Hepatocyte (in vitro differentiated cells): ENCODE measurements around the gene ATP1A4. TPM values are rescaled to one million over a fixed set of nuclear protein-coding genes. Genes with fewer than 3 reads are reported as not detected.

ENCODE experiments used
- DNase-seq: peaks from one replicate; pipeline ENCODE4 v3.0.0-alpha.2; 2016; ENCODE audit warnings: low spot score
- H2AFZ ChIP-seq: fragments of 200-600 bp; sonication (generic); 2 replicates; pipeline ENCODE4 v1.6.0; 2016; ENCODE audit warnings: antibody characterized with exemption, mild to moderate bottlenecking
- H3K27ac ChIP-seq: fragments of 200-600 bp; sonication (generic); 2 replicates; pipeline ENCODE4 v1.5.1; 2016; ENCODE audit warnings: mild to moderate bottlenecking
- H3K27me3 ChIP-seq: fragments of 200-600 bp; sonication (generic); 2 replicates; pipeline ENCODE4 v1.6.1; 2016
- H3K36me3 ChIP-seq: fragments of 200-600 bp; sonication (generic); replicated peaks from 2 replicates; pipeline ENCODE4 v1.5.1; 2016; ENCODE audit warnings: low read depth; ENCODE audit not compliant: insufficient read depth
- H3K4me1 ChIP-seq: fragments of 200-600 bp; sonication (generic); 2 replicates; pipeline ENCODE4 v1.5.1; 2016; ENCODE audit warnings: mild to moderate bottlenecking, moderate library complexity; ENCODE audit not compliant: insufficient read depth
- H3K4me2 ChIP-seq: fragments of 200-600 bp; sonication (generic); 2 replicates; pipeline ENCODE4 v1.6.0; 2016
- H3K4me3 ChIP-seq: fragments of 200-600 bp; sonication (generic); 2 replicates; pipeline ENCODE4 v1.5.1; 2016; ENCODE audit warnings: mild to moderate bottlenecking
- H3K79me2 ChIP-seq: fragments of 200-600 bp; sonication (generic); 2 replicates; pipeline ENCODE4 v1.6.0; 2017; ENCODE audit warnings: mild to moderate bottlenecking
- H3K9me2 ChIP-seq: fragments of 200-600 bp; sonication (generic); replicated peaks from 2 replicates; pipeline ENCODE4 v1.6.0; 2017; ENCODE audit warnings: mild to moderate bottlenecking; ENCODE audit not compliant: insufficient read depth
- H3K9me3 ChIP-seq: fragments of 200-600 bp; sonication (generic); 2 replicates; pipeline ENCODE4 v1.5.1; 2016; ENCODE audit warnings: low read depth, mild to moderate bottlenecking
- H4K20me1 ChIP-seq: fragments of 200-600 bp; sonication (generic); 2 replicates; pipeline ENCODE4 v1.6.0; 2016; ENCODE audit warnings: mild to moderate bottlenecking; ENCODE audit not compliant: insufficient read depth, poor library complexity, severe bottlenecking
- CTCF ChIP-seq: fragments of 200-600 bp; sonication (generic); IDR thresholded peaks from 2 replicates; pipeline ENCODE4 v1.5.1; 2016; ENCODE audit warnings: antibody characterized with exemption, mild to moderate bottlenecking; ENCODE audit not compliant: poor library complexity
- EZH2 ChIP-seq: fragments of 200-600 bp; sonication (generic); IDR thresholded peaks from 2 replicates; pipeline ENCODE4 v1.6.1; 2016; ENCODE audit warnings: antibody characterized with exemption, mild to moderate bottlenecking, borderline replicate concordance
- EZH2phosphoT487 ChIP-seq: fragments of 200-600 bp; sonication (generic); IDR thresholded peaks from one replicate; pipeline ENCODE4 v1.6.1; 2018; ENCODE audit warnings: antibody characterized with exemption, mild to moderate bottlenecking, low read depth, moderate library complexity; ENCODE audit not compliant: unreplicated experiment, severe bottlenecking
- WGBS: methylation state at CpG from one replicate; pipeline ENCODE4 v1.1.6; 2016; ENCODE audit warnings: low lambda C conversion rate; ENCODE audit errors: missing lambda C conversion rate; 5-methylcytosine and 5-hydroxymethylcytosine counted together
- polyA plus RNA-seq: library from polyadenylated mRNA; unstranded; fragments of >200 nt; fragmentation: Nextera tagmentation; extraction: Ambion mirVana; gene quantifications from 2 replicates; pipeline ENCODE4 v1.2.1, GENCODE V29; 2016
- total RNA-seq: library from RNA; depleted of rRNA; stranded (reverse); fragments of >200 nt; gene quantifications from 2 replicates; pipeline ENCODE4 v1.2.3, GENCODE V29; 2014

The ATP1A4 gene
- total and polyA plus RNA-seq, 2 experiments from 2014 or later, result 0.45 to 4.4 TPM

- WGBS, result 89% methylated on average over 4 of the region's 4 CpGs
- no peaks in the 10 kb centered on the region for H3K4me1 ChIP-seq
- no peak overlapping the region for H3K4me3 ChIP-seq
- H3K36me3 ChIP-seq, result peaks cover 9% of the 10 kb centered on the region
- H3K4me2 ChIP-seq, result no peak overlapping the region
- no peaks in the 10 kb centered on the region for H3K9me3 ChIP-seq
- no peaks in the 10 kb centered on the region for H3K9me2 ChIP-seq
- no peaks in the 10 kb centered on the region for H3K79me2 ChIP-seq
- H3K27me3 ChIP-seq, result no peaks in the 10 kb centered on the region
- no peaks in the 10 kb centered on the region for H4K20me1 ChIP-seq
- no peak for TF ChIP-seq EZH2
- no peak for TF ChIP-seq EZH2phosphoT487
- TF ChIP-seq CTCF, result no peak
- no peak overlapping the region for H2AFZ ChIP-seq
- no peak overlapping the region for H3K27ac ChIP-seq
- no peak for DNase-seq
Measured at GRCh38 chr1:160227034-160227433, 75.6 kb downstream of the ATP1A4 start.

GRCh38 chr1:160227561-160227960 is 76.2 kb downstream of the ATP1A4 start:
- H2AFZ ChIP-seq, result no peak overlapping the region
- H3K27me3 ChIP-seq, result no peaks in the 10 kb centered on the region
- no peaks in the 10 kb centered on the region for H3K4me1 ChIP-seq
- WGBS, result 96% methylated on average over 1 of the region's 1 CpG
- no peak overlapping the region for H3K27ac ChIP-seq
- no peaks in the 10 kb centered on the region for H3K9me2 ChIP-seq
- H3K9me3 ChIP-seq, result no peaks in the 10 kb centered on the region
- H4K20me1 ChIP-seq, result no peaks in the 10 kb centered on the region
- peaks cover 9% of the 10 kb centered on the region for H3K36me3 ChIP-seq
- no peak overlapping the region for H3K4me2 ChIP-seq
- H3K79me2 ChIP-seq, result no peaks in the 10 kb centered on the region
- no peak for DNase-seq
- H3K4me3 ChIP-seq, result no peak overlapping the region
- no peak for TF ChIP-seq CTCF
- TF ChIP-seq EZH2, result no peak
- no peak for TF ChIP-seq EZH2phosphoT487

GRCh38 chr1:160228431-160228830 is 77.0 kb downstream of the ATP1A4 start:
- Histone ChIP-seq H3K9me2 (no peaks in the 10 kb centered on the region), H3K79me2 (no peaks in the 10 kb centered on the region), H3K9me3 (no peaks in the 10 kb centered on the region), H3K4me2 (no peak overlapping the region), H3K27me3 (no peaks in the 10 kb centered on the region), H3K4me1 (no peaks in the 10 kb centered on the region), H4K20me1 (no peaks in the 10 kb centered on the region), H3K36me3 (peaks cover 9% of the 10 kb centered on the region), H3K4me3 (no peak overlapping the region), H2AFZ (no peak overlapping the region), H3K27ac (no peak overlapping the region)
- no peak for TF ChIP-seq EZH2phosphoT487
- no peak for DNase-seq

GRCh38 chr1:160232911-160233310 is 81.5 kb downstream of the ATP1A4 start:
- Histone ChIP-seq H3K4me1 (no peaks in the 10 kb centered on the region), H3K9me3 (no peaks in the 10 kb centered on the region), H4K20me1 (no peaks in the 10 kb centered on the region), H2AFZ (no peak overlapping the region), H3K27me3 (no peaks in the 10 kb centered on the region), H3K4me3 (no peak overlapping the region), H3K9me2 (no peaks in the 10 kb centered on the region), H3K4me2 (no peak overlapping the region), H3K27ac (no peak overlapping the region), H3K79me2 (no peaks in the 10 kb centered on the region), H3K36me3 (peaks cover 13% of the 10 kb centered on the region)
- no peak for DNase-seq
- TF ChIP-seq CTCF (no peak), EZH2 (no peak), EZH2phosphoT487 (no peak)

Other genes with a start within 250 kb of the ATP1A4 start
- gene TAGLN2, start 226.1 kb upstream of the ATP1A4 start, total RNA-seq, result 122 and 124 TPM in 2 replicates
- gene TAGLN2, start 226.1 kb upstream of the ATP1A4 start, polyA plus RNA-seq, result 284 and 292 TPM in 2 replicates
- gene IGSF9, start 206.0 kb upstream of the ATP1A4 start, total RNA-seq, result 5.3 and 8.2 TPM in 2 replicates
- 22.5 and 25.4 TPM in 2 replicates for gene IGSF9, start 206.0 kb upstream of the ATP1A4 start, polyA plus RNA-seq
- not detected in 2 replicates for gene SLAMF9, start 197.4 kb upstream of the ATP1A4 start, total RNA-seq
- not detected in 2 replicates for gene SLAMF9, start 197.4 kb upstream of the ATP1A4 start, polyA plus RNA-seq
- 9.0 and 10.5 TPM in 2 replicates for gene PIGM, start 119.6 kb upstream of the ATP1A4 start, total RNA-seq
- 5.9 and 6.3 TPM in 2 replicates for gene PIGM, start 119.6 kb upstream of the ATP1A4 start, polyA plus RNA-seq
- not detected in 2 replicates for gene KCNJ10, start 81.4 kb upstream of the ATP1A4 start, total RNA-seq
- gene KCNJ10, start 81.4 kb upstream of the ATP1A4 start, polyA plus RNA-seq, result not detected in 2 replicates
- not detected in 2 replicates for gene KCNJ9, start 70.1 kb upstream of the ATP1A4 start, total RNA-seq
- not detected in 2 replicates for gene KCNJ9, start 70.1 kb upstream of the ATP1A4 start, polyA plus RNA-seq
- gene IGSF8, start 53.0 kb upstream of the ATP1A4 start, total RNA-seq, result 26.0 and 36.8 TPM in 2 replicates
- 39.3 and 54.1 TPM in 2 replicates for gene IGSF8, start 53.0 kb upstream of the ATP1A4 start, polyA plus RNA-seq
- 2.9 and 4.7 TPM in 2 replicates for gene ATP1A2, start 35.8 kb upstream of the ATP1A4 start, total RNA-seq
- 0.80 and 1.5 TPM in 2 replicates for gene ATP1A2, start 35.8 kb upstream of the ATP1A4 start, polyA plus RNA-seq
- 0.72 TPM in 1 of 2 replicates, not detected in the other for gene CASQ1, start 39.0 kb downstream of the ATP1A4 start, total RNA-seq
- 0.51 and 0.57 TPM in 2 replicates for gene CASQ1, start 39.0 kb downstream of the ATP1A4 start, polyA plus RNA-seq
- gene PEA15, start 53.8 kb downstream of the ATP1A4 start, total RNA-seq, result 61.1 and 82.3 TPM in 2 replicates
- 59.5 and 62.0 TPM in 2 replicates for gene PEA15, start 53.8 kb downstream of the ATP1A4 start, polyA plus RNA-seq
- gene DCAF8, start 110.9 kb downstream of the ATP1A4 start, total RNA-seq, result 85.8 and 110 TPM in 2 replicates
- gene DCAF8, start 110.9 kb downstream of the ATP1A4 start, polyA plus RNA-seq, result 95.1 and 113 TPM in 2 replicates
- gene PEX19, start 133.5 kb downstream of the ATP1A4 start, total RNA-seq, result 60.3 and 74.4 TPM in 2 replicates
- gene PEX19, start 133.5 kb downstream of the ATP1A4 start, polyA plus RNA-seq, result 37.7 and 39.3 TPM in 2 replicates
- 149 and 151 TPM in 2 replicates for gene COPA, start 191.6 kb downstream of the ATP1A4 start, total RNA-seq
- 138 and 141 TPM in 2 replicates for gene COPA, start 191.6 kb downstream of the ATP1A4 start, polyA plus RNA-seq
- 90.3 and 103 TPM in 2 replicates for gene NCSTN, start 191.8 kb downstream of the ATP1A4 start, total RNA-seq
- 112 and 120 TPM in 2 replicates for gene NCSTN, start 191.8 kb downstream of the ATP1A4 start, polyA plus RNA-seq
- 0.13 TPM in 1 of 2 replicates, not detected in the other for gene NHLH1, start 215.5 kb downstream of the ATP1A4 start, total RNA-seq
- gene NHLH1, start 215.5 kb downstream of the ATP1A4 start, polyA plus RNA-seq, result not detected in 2 replicates
- gene VANGL2, start 249.0 kb downstream of the ATP1A4 start, total RNA-seq, result 9.7 and 10.9 TPM in 2 replicates
- 8.2 and 8.9 TPM in 2 replicates for gene VANGL2, start 249.0 kb downstream of the ATP1A4 start, polyA plus RNA-seq